ENCODE data around the gene SLC4A5.

SLC4A5 gene

DNA sequence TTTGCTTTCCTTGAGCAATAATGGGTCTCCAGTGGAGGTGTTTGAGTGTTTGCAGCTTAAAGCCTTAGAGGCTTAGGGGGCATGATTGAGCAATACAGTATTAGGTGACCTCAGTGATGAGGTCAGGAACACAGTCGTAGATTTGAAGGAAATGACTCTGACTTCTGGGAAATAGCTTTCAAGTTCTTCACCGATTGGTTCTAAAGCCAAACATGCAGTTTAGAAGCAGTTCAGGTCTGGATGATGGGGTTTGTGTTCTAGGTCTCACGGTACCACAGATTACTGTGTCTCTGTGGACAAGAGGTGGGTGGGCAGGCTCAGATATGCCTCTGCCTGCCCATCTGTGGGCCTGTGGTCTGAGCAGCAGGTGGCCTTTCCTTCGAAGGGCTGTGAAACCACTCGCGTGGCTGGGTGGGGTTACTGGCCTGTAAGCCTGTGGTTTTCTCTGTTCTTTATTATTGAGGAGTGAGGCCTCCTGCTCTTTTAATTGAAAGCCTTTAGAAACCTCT is 137.0 kb downstream of the SLC4A5 start:
- TF ChIP-seq, protein P1, sequence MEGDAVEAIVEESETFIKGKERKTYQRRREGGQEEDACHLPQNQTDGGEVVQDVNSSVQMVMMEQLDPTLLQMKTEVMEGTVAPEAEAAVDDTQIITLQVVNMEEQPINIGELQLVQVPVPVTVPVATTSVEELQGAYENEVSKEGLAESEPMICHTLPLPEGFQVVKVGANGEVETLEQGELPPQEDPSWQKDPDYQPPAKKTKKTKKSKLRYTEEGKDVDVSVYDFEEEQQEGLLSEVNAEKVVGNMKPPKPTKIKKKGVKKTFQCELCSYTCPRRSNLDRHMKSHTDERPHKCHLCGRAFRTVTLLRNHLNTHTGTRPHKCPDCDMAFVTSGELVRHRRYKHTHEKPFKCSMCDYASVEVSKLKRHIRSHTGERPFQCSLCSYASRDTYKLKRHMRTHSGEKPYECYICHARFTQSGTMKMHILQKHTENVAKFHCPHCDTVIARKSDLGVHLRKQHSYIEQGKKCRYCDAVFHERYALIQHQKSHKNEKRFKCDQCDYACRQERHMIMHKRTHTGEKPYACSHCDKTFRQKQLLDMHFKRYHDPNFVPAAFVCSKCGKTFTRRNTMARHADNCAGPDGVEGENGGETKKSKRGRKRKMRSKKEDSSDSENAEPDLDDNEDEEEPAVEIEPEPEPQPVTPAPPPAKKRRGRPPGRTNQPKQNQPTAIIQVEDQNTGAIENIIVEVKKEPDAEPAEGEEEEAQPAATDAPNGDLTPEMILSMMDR (IDR thresholded peaks at IDR 0.05; ENCODE audit: control insufficient read depth, insufficient read depth, low read depth, low read length, missing control alignments), result no peak
- no peak for DNase-seq (ENCODE audit: low read depth)
- no peak overlapping the region for H3K4me3 ChIP-seq (ENCODE audit: control insufficient read depth, low read depth, low read length)

DNA sequence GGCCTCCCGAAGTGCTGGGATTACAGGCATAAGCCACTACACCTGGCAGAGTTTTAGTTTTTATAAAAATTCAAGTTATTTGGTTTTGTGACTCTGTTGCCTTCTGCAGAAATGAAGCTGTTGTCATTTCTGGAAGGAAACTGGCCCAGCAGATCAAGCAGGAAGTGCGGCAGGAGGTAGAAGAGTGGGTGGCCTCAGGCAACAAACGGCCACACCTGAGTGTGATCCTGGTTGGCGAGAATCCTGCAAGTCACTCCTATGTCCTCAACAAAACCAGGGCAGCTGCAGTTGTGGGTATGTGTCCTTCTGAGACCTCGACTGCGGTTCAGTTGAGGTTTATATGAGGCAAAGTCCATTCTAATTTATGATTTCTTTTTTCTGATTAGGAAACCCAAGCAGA is 137.6 kb downstream of the SLC4A5 start:
- H3K4me3 ChIP-seq (ENCODE audit: control insufficient read depth, low read depth, low read length), result no peak overlapping the region
- no peak for DNase-seq (ENCODE audit: low read depth)
- TF ChIP-seq, protein P1 (IDR thresholded peaks at IDR 0.05; ENCODE audit: control insufficient read depth, insufficient read depth, low read depth, low read length, missing control alignments), result no peak

DNA sequence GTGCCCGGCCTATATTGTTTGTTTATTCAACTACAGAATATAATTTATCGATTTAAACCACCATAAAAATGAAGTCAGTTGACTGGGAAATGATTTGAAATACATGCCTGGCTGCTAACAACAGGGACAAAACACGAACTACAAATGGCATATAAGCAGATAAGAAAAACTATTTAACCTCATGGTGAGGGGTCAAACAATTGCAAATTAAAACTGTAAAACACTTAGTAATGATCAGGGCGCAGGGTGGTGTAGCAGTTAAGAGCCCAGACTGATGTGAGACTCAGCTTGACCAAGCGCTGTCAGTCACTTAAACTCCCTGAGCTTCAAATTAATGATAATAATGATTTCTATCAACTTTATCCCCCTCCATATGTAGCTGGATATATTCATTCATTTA is 138.1 kb downstream of the SLC4A5 start:
- DNase-seq (ENCODE audit: low read depth), result no peak
- TF ChIP-seq, protein P1 (IDR thresholded peaks at IDR 0.05; ENCODE audit: control insufficient read depth, insufficient read depth, low read depth, low read length, missing control alignments), result no peak
- H3K4me3 ChIP-seq (ENCODE audit: control insufficient read depth, low read depth, low read length), result no peak overlapping the region

DNA sequence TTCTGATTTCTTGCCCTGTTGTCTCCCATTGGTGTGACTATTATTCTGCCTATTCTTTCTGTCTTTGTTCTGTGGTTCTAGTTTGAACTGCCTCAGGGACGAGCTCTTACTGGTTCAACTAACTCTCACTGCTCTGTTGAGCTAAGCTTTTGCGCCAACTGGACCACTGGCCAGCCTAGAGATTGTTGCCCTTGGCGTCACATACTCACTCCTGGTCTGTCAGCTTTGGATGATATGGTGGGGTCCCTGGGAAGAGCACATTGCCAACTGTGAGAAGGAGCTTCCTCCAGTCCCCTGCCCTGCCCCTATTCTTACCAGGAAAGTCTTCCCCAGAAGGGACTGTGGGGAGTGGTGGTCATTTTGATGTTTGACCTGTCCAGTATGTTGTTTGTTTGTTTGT is 138.8 kb downstream of the SLC4A5 start:
- H3K4me3 ChIP-seq (ENCODE audit: control insufficient read depth, low read depth, low read length), result no peak overlapping the region
- TF ChIP-seq, protein P1 (IDR thresholded peaks at IDR 0.05; ENCODE audit: control insufficient read depth, insufficient read depth, low read depth, low read length, missing control alignments), result no peak
- no peak for DNase-seq (ENCODE audit: low read depth)

DNA sequence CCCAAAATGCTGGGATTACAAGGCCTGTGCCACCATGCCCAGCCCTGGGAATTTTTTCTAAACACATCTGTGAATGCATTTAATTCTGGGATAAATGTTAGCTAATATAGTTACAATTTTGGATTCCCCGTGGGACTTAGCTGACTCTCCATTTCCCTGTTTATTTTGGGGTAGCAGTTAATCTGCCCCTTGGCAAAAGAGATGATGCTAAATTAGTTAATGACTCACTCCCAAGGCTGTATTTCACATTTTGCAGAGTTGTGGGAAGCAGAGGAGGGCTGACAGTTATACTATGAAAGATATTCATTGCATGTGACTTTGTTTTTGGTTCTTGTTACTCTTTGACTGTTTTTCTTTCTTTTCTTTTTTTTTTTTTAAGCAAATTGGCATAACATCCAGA is 141.6 kb downstream of the SLC4A5 start:
- peak; percentile 51 for DNase-seq (ENCODE audit: low read depth)
- TF ChIP-seq, protein P1 (IDR thresholded peaks at IDR 0.05; ENCODE audit: control insufficient read depth, insufficient read depth, low read depth, low read length, missing control alignments), result no peak
- H3K4me3 ChIP-seq (ENCODE audit: control insufficient read depth, low read depth, low read length), result peak overlapping the region; percentile 14; the same call in 1 of the 2 replicates

DNA sequence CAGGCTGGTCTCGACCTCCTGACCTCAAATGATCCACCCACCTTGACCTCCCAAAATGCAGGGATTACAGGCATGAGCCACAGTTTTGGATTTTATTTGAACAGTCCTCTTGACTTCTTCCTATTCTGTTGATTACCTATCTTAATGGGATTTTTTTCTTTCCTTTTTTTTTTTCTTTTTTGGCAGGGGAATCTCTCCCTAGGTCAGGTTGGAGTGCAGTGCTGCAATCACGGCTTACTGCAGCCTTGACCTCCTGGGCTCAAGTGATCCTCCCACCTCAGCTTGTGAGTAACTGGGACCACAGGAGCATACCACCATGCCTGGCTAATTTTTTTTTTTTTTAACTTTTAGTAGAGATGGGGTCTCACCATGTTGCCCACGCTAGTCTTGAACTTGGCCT is 142.0 kb downstream of the SLC4A5 start:
- DNase-seq (ENCODE audit: low read depth), result no peak
- H3K4me3 ChIP-seq (ENCODE audit: control insufficient read depth, low read depth, low read length), result peak overlapping the region; percentile 14
- TF ChIP-seq, protein P1 (IDR thresholded peaks at IDR 0.05; ENCODE audit: control insufficient read depth, insufficient read depth, low read depth, low read length, missing control alignments), result no peak

DNA sequence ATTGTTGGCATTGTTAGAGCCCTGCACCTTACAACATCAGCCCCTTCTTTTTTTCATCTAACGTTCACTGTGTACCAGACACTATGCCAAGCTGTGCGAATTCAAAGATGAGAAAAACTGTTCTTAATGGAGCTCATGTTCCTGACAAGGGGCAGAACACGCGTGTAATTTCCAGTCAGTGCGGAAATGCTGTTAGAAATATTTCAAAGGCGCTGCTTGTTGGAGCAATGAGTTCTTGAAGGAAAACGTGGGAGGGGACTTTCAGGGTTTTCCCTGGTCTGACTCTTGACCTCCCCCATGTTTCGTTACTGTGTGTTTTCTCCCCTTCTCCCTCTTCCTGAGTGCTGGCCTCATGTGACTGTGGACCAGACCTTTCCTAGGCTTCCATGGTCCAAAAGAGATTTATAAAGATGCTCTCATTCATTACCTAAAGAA is 143.3 kb downstream of the SLC4A5 start:
- TF ChIP-seq, protein P1 (IDR thresholded peaks at IDR 0.05; ENCODE audit: control insufficient read depth, insufficient read depth, low read depth, low read length, missing control alignments), result no peak
- H3K4me3 ChIP-seq (ENCODE audit: control insufficient read depth, low read depth, low read length), result peak overlapping the region; percentile 87
- DNase-seq (ENCODE audit: low read depth), result no peak

All from AG09309 (cell line).